Activated CD4-positive, CD25-positive, alpha-beta regulatory T cell (primary cell): ENCODE data around the gene RBMS3.
"Not testable (repeated sequence)": the region's sequence is repeated elsewhere in the genome, so short reads cannot be mapped to it uniquely, and the experiment has no call there.

Experiments used
- DNase-seq, 4 experiments: peaks; one replicate each; lab custom pipeline; 2025; lab: John Stamatoyannopoulos, UW

The RBMS3 gene

GRCh38 chr3:30020380-30020779, 739.5 kb downstream of the RBMS3 start:
- DNase-seq: no peak

- no peak for DNase-seq
Observed at GRCh38 chr3:30024466-30024865, 743.6 kb downstream of the RBMS3 start.

- DNase-seq: no peak
Observed at GRCh38 chr3:30026851-30027250, 746.0 kb downstream of the RBMS3 start.

GRCh38 chr3:30034246-30034991, 753.5 kb downstream of the RBMS3 start:
- no peak for DNase-seq

GRCh38 chr3:30035935-30036567, 755.2 kb downstream of the RBMS3 start:
- no peak for DNase-seq

GRCh38 chr3:30040126-30040525, 759.3 kb downstream of the RBMS3 start:
- no peak for DNase-seq

GRCh38 chr3:30041481-30041880, 760.6 kb downstream of the RBMS3 start:
- DNase-seq: not testable (repeated sequence)

GRCh38 chr3:30042274-30042859, 761.5 kb downstream of the RBMS3 start:
- DNase-seq: peak; percentile 1 to 30 (median 15)

GRCh38 chr3:30042916-30043555, 762.2 kb downstream of the RBMS3 start:
- no peak for DNase-seq

GRCh38 chr3:30044515-30044914, 763.6 kb downstream of the RBMS3 start:
- DNase-seq: no peak

- DNase-seq: no peak
Observed at GRCh38 chr3:30048431-30048830, 767.6 kb downstream of the RBMS3 start.

GRCh38 chr3:30050116-30050515, 769.2 kb downstream of the RBMS3 start:
- not testable (repeated sequence) for DNase-seq

GRCh38 chr3:30059240-30059639, 778.4 kb downstream of the RBMS3 start:
- no peak for DNase-seq
